Neural progenitor cell (in vitro differentiated cells): ENCODE results near the gene ROR2. TPM values are rescaled to one million over a fixed set of nuclear protein-coding genes. Genes with fewer than 3 reads are reported as not detected.

Source experiments
- DNase-seq: peaks from one replicate; pipeline ENCODE4 v3.0.0-alpha.2; 2016; ENCODE audit warnings: low spot score
- H2AFZ ChIP-seq: fragments of 200-600 bp; sonication (generic); replicated peaks from 2 replicates; pipeline ENCODE4 v1.6.1; 2016; ENCODE audit warnings: antibody characterized with exemption
- H3F3A ChIP-seq: fragments of 200-600 bp; sonication (generic); 2 replicates; pipeline ENCODE4 v1.6.1; 2016; ENCODE audit warnings: antibody characterized with exemption, low read depth
- H3K27ac ChIP-seq: fragments of 200-600 bp; sonication (generic); 2 replicates; pipeline ENCODE4 v1.5.1; 2016; ENCODE audit warnings: mild to moderate bottlenecking
- H3K27me3 ChIP-seq: fragments of 200-600 bp; sonication (generic); 2 replicates; pipeline ENCODE4 v1.6.1; 2016; ENCODE audit warnings: mild to moderate bottlenecking, moderate library complexity
- H3K36me3 ChIP-seq: fragments of 200-600 bp; sonication (generic); 2 replicates; pipeline ENCODE4 v1.5.1; 2016
- H3K4me1 ChIP-seq: fragments of 200-600 bp; sonication (generic); 2 replicates; pipeline ENCODE4 v1.6.1; 2016; ENCODE audit warnings: mixed run types
- H3K4me2 ChIP-seq: fragments of 200-600 bp; sonication (generic); 2 replicates; pipeline ENCODE4 v1.6.1; 2016
- H3K4me3 ChIP-seq: fragments of 200-600 bp; sonication (generic); 2 replicates; pipeline ENCODE4 v1.5.1; 2016
- H3K79me2 ChIP-seq: fragments of 200-600 bp; sonication (generic); 2 replicates; pipeline ENCODE4 v1.6.1; 2016; ENCODE audit warnings: low read depth
- H3K9ac ChIP-seq: fragments of 200-600 bp; sonication (generic); 2 replicates; pipeline ENCODE4 v1.6.1; 2016
- H3K9me3 ChIP-seq: fragments of 200-600 bp; sonication (generic); 2 replicates; pipeline ENCODE4 v1.5.1; 2016; ENCODE audit warnings: low read depth
- H4K20me1 ChIP-seq: fragments of 200-600 bp; sonication (generic); 2 replicates; pipeline ENCODE4 v1.6.1; 2016; ENCODE audit warnings: low read depth
- H3K27ac Mint-ChIP-seq: 3 replicates; pipeline ENCODE4 v1.8.0; 2021; ENCODE audit warnings: mixed read lengths
- H3K27me3 Mint-ChIP-seq: 2 replicates; pipeline ENCODE4 v1.8.0; 2022; ENCODE audit warnings: low read depth, mild to moderate bottlenecking, inconsistent platforms, moderate library complexity, mixed read lengths; ENCODE audit not compliant: insufficient read depth
- H3K36me3 Mint-ChIP-seq: 3 replicates; pipeline ENCODE4 v1.8.0; 2021; ENCODE audit warnings: mixed read lengths
- H3K4me1 Mint-ChIP-seq: 3 replicates; pipeline ENCODE4 v1.8.0; 2021; ENCODE audit warnings: mixed read lengths
- H3K4me3 Mint-ChIP-seq: 3 replicates; pipeline ENCODE4 v1.8.0; 2021; ENCODE audit warnings: mild to moderate bottlenecking, moderate library complexity, mixed read lengths
- H3K9me3 Mint-ChIP-seq: 3 replicates; pipeline ENCODE4 v1.8.0; 2020; ENCODE audit warnings: mixed read lengths
- EZH2 ChIP-seq: fragments of 200-600 bp; sonication (generic); IDR thresholded peaks from 2 replicates; pipeline ENCODE4 v1.6.1; 2017; ENCODE audit warnings: antibody characterized with exemption, mild to moderate bottlenecking, moderate library complexity
- EZH2phosphoT487 ChIP-seq: fragments of 200-600 bp; sonication (generic); IDR thresholded peaks from 2 replicates; pipeline ENCODE4 v1.6.1; 2017; ENCODE audit warnings: antibody characterized with exemption
- total RNA-seq: library from RNA; depleted of rRNA; stranded (reverse); fragments of >200 nt; gene quantifications from 2 replicates; pipeline ENCODE4 v1.2.3, GENCODE V29; 2015; ENCODE audit warnings: low replicate concordance
- TF ChIP-seq, protein P1 (sequence below): fragments of 200-600 bp; sonication (generic); IDR thresholded peaks from 2 replicates; pipeline ENCODE4 v1.5.1; 2017; ENCODE audit warnings: antibody characterized with exemption, mild to moderate bottlenecking

Gene ROR2
- total RNA-seq, 1 donor from 2014 or later, result 20.1 TPM

DNA sequence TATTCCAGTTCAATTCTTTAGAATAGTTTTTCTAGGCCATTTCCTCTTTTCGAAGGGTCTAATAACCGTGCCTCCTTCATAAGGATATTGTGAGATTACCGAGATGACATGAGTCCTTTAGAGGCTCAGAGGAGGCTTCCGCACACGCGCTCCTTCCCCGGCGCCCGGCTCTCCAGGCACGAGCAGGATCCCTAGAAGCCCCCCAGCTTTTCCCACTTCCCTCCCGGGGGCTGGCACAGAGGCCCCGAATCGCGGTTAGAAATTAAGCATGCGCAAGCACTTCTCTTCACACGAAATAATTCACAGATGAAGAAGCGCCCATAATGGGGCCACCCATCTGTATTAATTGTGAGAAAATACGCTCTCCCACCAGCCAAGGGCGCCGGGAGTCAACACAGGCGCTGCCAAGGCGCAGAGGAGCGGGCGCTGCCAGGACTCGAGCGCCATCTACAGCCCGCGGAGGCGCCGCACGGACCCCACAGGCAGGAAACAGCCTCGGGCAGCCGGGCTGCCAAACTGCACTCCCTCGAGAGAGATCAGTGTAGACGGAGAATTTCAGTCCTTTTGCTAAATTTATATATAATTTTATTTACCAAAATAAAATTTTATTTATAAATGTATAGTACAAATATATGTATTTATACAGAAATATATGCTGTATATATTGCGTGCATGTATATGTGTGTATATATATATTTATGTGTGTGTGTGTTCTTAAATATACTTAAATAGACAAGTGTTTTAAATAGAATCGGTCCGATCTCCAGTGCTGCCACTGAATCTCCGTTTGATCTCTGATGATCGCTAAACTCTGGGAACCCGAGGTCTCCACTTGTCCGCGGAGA, 268.3 kb downstream of the ROR2 start:
- Mint-ChIP-seq H3K27me3 (peaks cover 8% of the 10 kb centered on the region), H3K27ac (no peak overlapping the region), H3K36me3 (no peaks in the 10 kb centered on the region), H3K4me3 (no peak overlapping the region), H3K9me3 (no peaks in the 10 kb centered on the region), H3K4me1 (peaks cover 14% of the 10 kb centered on the region)
- Histone ChIP-seq H3K4me1 (peaks cover 17% of the 10 kb centered on the region), H3K27ac (no peak overlapping the region), H3K36me3 (no peaks in the 10 kb centered on the region), H3K27me3 (no peaks in the 10 kb centered on the region), H3K4me3 (no peak overlapping the region), H3K9me3 (no peaks in the 10 kb centered on the region), H3F3A (no peaks in the 10 kb centered on the region), H3K9ac (no peak overlapping the region), H3K79me2 (no peaks in the 10 kb centered on the region), H3K4me2 (peak overlapping the region; percentile 38), H2AFZ (no peak overlapping the region), H4K20me1 (no peaks in the 10 kb centered on the region)
- DNase-seq, result peak; percentile 91
- TF ChIP-seq, protein P1, sequence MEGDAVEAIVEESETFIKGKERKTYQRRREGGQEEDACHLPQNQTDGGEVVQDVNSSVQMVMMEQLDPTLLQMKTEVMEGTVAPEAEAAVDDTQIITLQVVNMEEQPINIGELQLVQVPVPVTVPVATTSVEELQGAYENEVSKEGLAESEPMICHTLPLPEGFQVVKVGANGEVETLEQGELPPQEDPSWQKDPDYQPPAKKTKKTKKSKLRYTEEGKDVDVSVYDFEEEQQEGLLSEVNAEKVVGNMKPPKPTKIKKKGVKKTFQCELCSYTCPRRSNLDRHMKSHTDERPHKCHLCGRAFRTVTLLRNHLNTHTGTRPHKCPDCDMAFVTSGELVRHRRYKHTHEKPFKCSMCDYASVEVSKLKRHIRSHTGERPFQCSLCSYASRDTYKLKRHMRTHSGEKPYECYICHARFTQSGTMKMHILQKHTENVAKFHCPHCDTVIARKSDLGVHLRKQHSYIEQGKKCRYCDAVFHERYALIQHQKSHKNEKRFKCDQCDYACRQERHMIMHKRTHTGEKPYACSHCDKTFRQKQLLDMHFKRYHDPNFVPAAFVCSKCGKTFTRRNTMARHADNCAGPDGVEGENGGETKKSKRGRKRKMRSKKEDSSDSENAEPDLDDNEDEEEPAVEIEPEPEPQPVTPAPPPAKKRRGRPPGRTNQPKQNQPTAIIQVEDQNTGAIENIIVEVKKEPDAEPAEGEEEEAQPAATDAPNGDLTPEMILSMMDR, result peak; percentile 98
- TF ChIP-seq EZH2phosphoT487, result no peak

DNA sequence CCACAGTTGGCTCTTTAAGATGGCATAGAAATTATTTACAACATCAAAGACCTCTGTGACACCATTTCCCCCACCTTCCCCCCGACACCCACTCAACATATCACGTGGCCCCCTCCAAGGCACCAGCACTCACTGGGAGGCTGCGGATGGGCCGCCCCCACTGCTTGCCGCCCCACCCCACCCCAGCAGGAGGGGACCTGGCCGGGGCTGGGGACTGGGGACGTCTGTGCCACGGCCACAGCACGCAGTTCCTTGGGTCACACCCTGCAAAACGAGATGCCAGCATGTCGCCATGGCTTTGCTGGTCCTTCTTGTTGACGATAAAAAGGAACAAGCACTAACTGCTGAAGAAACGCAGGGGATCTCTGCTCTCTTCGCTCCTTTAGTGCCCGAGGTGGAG, 269.0 kb downstream of the ROR2 start:
- Histone ChIP-seq H4K20me1 (no peaks in the 10 kb centered on the region), H3K4me2 (no peak overlapping the region), H3K9me3 (no peaks in the 10 kb centered on the region), H3K9ac (no peak overlapping the region), H3K27ac (no peak overlapping the region), H3F3A (no peaks in the 10 kb centered on the region), H2AFZ (no peak overlapping the region), H3K4me1 (peaks cover 17% of the 10 kb centered on the region), H3K27me3 (no peaks in the 10 kb centered on the region), H3K36me3 (no peaks in the 10 kb centered on the region), H3K4me3 (no peak overlapping the region), H3K79me2 (no peaks in the 10 kb centered on the region)
- H3K27ac Mint-ChIP-seq, result no peak overlapping the region
- H3K27me3 Mint-ChIP-seq, result peaks cover 6% of the 10 kb centered on the region
- peaks cover 14% of the 10 kb centered on the region for H3K4me1 Mint-ChIP-seq
- TF ChIP-seq EZH2, result no peak
- TF ChIP-seq EZH2phosphoT487, result no peak
- TF ChIP-seq, protein P1, result no peak
- H3K36me3 Mint-ChIP-seq, result no peaks in the 10 kb centered on the region
- H3K9me3 Mint-ChIP-seq, result no peaks in the 10 kb centered on the region
- no peak for DNase-seq
- no peak overlapping the region for H3K4me3 Mint-ChIP-seq

DNA sequence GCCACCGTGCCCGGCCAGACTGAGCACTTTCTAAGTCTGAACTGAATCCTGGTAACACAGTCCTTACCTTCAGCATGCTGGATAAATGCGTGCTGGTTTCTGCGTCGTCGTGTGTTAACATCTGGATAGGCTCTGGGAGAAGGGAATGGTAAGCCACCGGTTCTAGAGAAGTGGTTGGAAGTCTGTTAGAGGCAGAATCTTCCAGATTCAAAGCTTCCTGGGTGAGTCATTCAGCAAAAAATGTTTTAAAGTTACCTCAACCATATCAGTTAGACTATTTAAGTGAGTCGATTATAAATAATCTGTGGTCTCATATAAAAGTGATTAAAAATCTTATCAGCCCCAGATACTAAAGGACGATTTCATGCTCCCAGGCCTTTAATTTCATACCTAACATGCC, 269.9 kb downstream of the ROR2 start:
- Mint-ChIP-seq H3K4me1 (peaks cover 14% of the 10 kb centered on the region), H3K27ac (no peak overlapping the region), H3K4me3 (no peak overlapping the region), H3K9me3 (peaks cover 2% of the 10 kb centered on the region), H3K27me3 (peaks cover 6% of the 10 kb centered on the region), H3K36me3 (no peaks in the 10 kb centered on the region)
- Histone ChIP-seq H3K4me2 (no peak overlapping the region), H3K9me3 (no peaks in the 10 kb centered on the region), H3F3A (no peaks in the 10 kb centered on the region), H3K79me2 (no peaks in the 10 kb centered on the region), H3K27me3 (no peaks in the 10 kb centered on the region), H3K4me3 (no peak overlapping the region), H2AFZ (no peak overlapping the region), H3K9ac (no peak overlapping the region), H3K27ac (no peak overlapping the region), H3K4me1 (peaks cover 17% of the 10 kb centered on the region), H3K36me3 (no peaks in the 10 kb centered on the region), H4K20me1 (no peaks in the 10 kb centered on the region)
- no peak for TF ChIP-seq EZH2
- TF ChIP-seq, protein P1, result no peak
- no peak for TF ChIP-seq EZH2phosphoT487
- no peak for DNase-seq
